Lower leg skin (tissue), 4 donors: Measurements from ENCODE around the gene FBXW4. TPM values are rescaled to one million over a fixed set of nuclear protein-coding genes. Genes with fewer than 3 reads are reported as not detected.
A peak's percentile ranks its signal among the peaks of the same experiment; 100 is the strongest.

Experiments used
- DNase-seq, 2 donors: peaks; one replicate each; pipeline ENCODE4 v3.0.0-alpha.2; 2019; ENCODE audit warnings: low spot score in 2 of 2
- H3K4me3 ChIP-seq: fragments of 200-600 bp; sonication (generic); 2 replicates; pipeline ENCODE4 v1.5.1; 2017; ENCODE audit warnings: mild to moderate bottlenecking, low read depth; ENCODE audit not compliant: poor library complexity, severe bottlenecking
- CTCF ChIP-seq, 3 donors: fragments of 450-650 bp; IDR thresholded peaks; one replicate each; pipeline ENCODE4 v1.5.1; 2016; ENCODE audit warnings: antibody characterized with exemption in 3 of 3, mild to moderate bottlenecking in 3 of 3, moderate library complexity in 2 of 3
- POLR2A ChIP-seq, 2 donors: fragments of 450-650 bp; IDR thresholded peaks; one replicate each; pipeline ENCODE4 v1.6.1; 2016 to 2017; ENCODE audit warnings: antibody characterized with exemption in 2 of 2, mild to moderate bottlenecking in 1 of 2, moderate library complexity in 1 of 2
- WGBS, 2 donors: methylation state at CpG; one replicate each; pipeline ENCODE4 v1.1.5; 2018; 5-methylcytosine and 5-hydroxymethylcytosine counted together
- intact Hi-C: fragments of 100-400 bp; cut with DNase I; formaldehyde crosslinking; loops from one replicate; pipeline ENCODE4 v1.15.0; 2023; ENCODE audit warnings: low total_unique reads
- total RNA-seq, 4 donors: library from RNA; depleted of rRNA; stranded (reverse); fragments of >200 nt; gene quantifications; one replicate each; pipeline ENCODE4 v1.1.0, GENCODE V29; 2016

The FBXW4 gene
- total RNA-seq, 4 donors from 2014 or later: 51.9 to 102 (median 69.6) TPM

- DNase-seq: peak in 1 of 2 donors; percentile 42
- intact Hi-C loops: no loop called here
- WGBS, 2 donors: 59 to 63% methylated on average over 6 of the region's 6 CpGs
- no peak overlapping the region for H3K4me3 ChIP-seq
- no peak for TF ChIP-seq POLR2A (IDR thresholded peaks at IDR 0.05)
- no peak for TF ChIP-seq CTCF (IDR thresholded peaks at IDR 0.05)
Measured at GRCh38 chr10:101655570-101655969, 39.4 kb downstream of the FBXW4 start.

- 93 to 94% methylated on average over 8 of the region's 8 CpGs for WGBS, 2 donors
- TF ChIP-seq POLR2A (IDR thresholded peaks at IDR 0.05) (no peak), CTCF (IDR thresholded peaks at IDR 0.05) (no peak)
- no peak overlapping the region for H3K4me3 ChIP-seq
- intact Hi-C loops: no loop called here
- peak in 1 of 2 donors; percentile 43 for DNase-seq
Measured at GRCh38 chr10:101653536-101653935, 41.4 kb downstream of the FBXW4 start.

GRCh38 chr10:101651336-101651735, 43.6 kb downstream of the FBXW4 start:
- no peak overlapping the region for H3K4me3 ChIP-seq
- 81 to 85% methylated on average over 5 of the region's 5 CpGs for WGBS, 2 donors
- intact Hi-C loops: no loop called here
- no peak for DNase-seq
- TF ChIP-seq CTCF (IDR thresholded peaks at IDR 0.05) (no peak), POLR2A (IDR thresholded peaks at IDR 0.05) (no peak)

- DNase-seq: no peak
- WGBS, 2 donors: 88 to 90% methylated on average over 14 to 15 of the region's 15 CpGs
- intact Hi-C loops: no loop called here
Measured at GRCh38 chr10:101650863-101651262, 44.1 kb downstream of the FBXW4 start.

GRCh38 chr10:101649525-101650085, 45.4 kb downstream of the FBXW4 start:
- WGBS, 2 donors: 71 to 89% methylated on average over 5 of the region's 5 CpGs
- peak in 1 of 2 donors; percentile 68 for DNase-seq
- intact Hi-C loops: no loop called here
- TF ChIP-seq CTCF (IDR thresholded peaks at IDR 0.05) (no peak), POLR2A (IDR thresholded peaks at IDR 0.05) (no peak)
- no peak overlapping the region for H3K4me3 ChIP-seq

More at GRCh38 chr10:101650863-101651262, 44.1 kb downstream of the FBXW4 start:
- no peak overlapping the region for H3K4me3 ChIP-seq
- no peak for TF ChIP-seq POLR2A (IDR thresholded peaks at IDR 0.05)
- TF ChIP-seq CTCF (IDR thresholded peaks at IDR 0.05): no peak

GRCh38 chr10:101647255-101647654, 47.7 kb downstream of the FBXW4 start:
- TF ChIP-seq POLR2A (IDR thresholded peaks at IDR 0.05): no peak
- no peak for TF ChIP-seq CTCF (IDR thresholded peaks at IDR 0.05)

More at GRCh38 chr10:101647255-101647654, 47.7 kb downstream of the FBXW4 start:
- no peak overlapping the region for H3K4me3 ChIP-seq
- no peak for DNase-seq
- intact Hi-C loops: no loop called here
- 88 to 91% methylated on average over 2 of the region's 2 CpGs for WGBS, 2 donors
